ENCODE data around the gene LMAN2L.

GRCh38 chr2:96688649-96689430 is 51.0 kb downstream of the LMAN2L start:
- TF ChIP-seq, protein P1, sequence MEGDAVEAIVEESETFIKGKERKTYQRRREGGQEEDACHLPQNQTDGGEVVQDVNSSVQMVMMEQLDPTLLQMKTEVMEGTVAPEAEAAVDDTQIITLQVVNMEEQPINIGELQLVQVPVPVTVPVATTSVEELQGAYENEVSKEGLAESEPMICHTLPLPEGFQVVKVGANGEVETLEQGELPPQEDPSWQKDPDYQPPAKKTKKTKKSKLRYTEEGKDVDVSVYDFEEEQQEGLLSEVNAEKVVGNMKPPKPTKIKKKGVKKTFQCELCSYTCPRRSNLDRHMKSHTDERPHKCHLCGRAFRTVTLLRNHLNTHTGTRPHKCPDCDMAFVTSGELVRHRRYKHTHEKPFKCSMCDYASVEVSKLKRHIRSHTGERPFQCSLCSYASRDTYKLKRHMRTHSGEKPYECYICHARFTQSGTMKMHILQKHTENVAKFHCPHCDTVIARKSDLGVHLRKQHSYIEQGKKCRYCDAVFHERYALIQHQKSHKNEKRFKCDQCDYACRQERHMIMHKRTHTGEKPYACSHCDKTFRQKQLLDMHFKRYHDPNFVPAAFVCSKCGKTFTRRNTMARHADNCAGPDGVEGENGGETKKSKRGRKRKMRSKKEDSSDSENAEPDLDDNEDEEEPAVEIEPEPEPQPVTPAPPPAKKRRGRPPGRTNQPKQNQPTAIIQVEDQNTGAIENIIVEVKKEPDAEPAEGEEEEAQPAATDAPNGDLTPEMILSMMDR (conservative IDR thresholded peaks at IDR 0.05; ENCODE audit: low read depth, low read length): no peak
- TF ChIP-seq EZH2 (IDR thresholded peaks at IDR 0.05; ENCODE audit: borderline replicate concordance, low read depth, low read length, poor library complexity, severe bottlenecking): no peak

Data from A673 (cell line).